Tibial nerve (tissue), 4 donors: ENCODE data around the gene RAB11A.

Source experiments
- EP300 ChIP-seq, 2 donors: sonication (generic); formaldehyde crosslinking; IDR thresholded peaks; one replicate each; pipeline ENCODE4 v1.6.1; 2017; ENCODE audit warnings: antibody characterized with exemption in 2 of 2, mild to moderate bottlenecking in 1 of 2
- TF ChIP-seq, protein P1 (sequence below), 5 experiments: fragments of 200-600 bp in 3 of 5; fragments of 450-650 bp in 2 of 5; sonication (generic) in 3 of 5; IDR thresholded peaks; one replicate each; pipeline ENCODE4 v1.5.1; 2016 to 2019; ENCODE audit warnings: antibody characterized with exemption in 5 of 5, mild to moderate bottlenecking in 3 of 5, moderate library complexity in 2 of 5

DNA sequence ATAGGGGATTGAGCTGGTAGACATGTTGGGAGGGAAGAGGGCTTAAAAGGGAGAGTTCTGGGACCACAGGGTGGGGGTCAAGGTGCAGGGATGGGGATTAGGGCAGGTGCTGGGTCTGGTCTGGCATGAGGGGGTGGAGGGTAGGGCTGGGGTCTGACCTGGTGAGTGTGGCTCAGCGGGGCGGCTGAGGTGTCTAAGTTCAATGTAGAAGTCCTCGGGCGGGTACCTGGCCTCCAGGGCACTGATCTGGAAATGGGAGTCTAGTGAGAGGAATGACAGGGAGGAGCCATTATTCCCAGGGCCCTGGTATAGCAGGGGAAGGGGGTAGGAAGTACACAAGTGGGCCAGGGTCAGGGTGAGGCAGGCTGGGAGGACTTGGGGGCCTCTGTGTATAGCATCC lies 39.6 kb downstream of the RAB11A start:
- TF ChIP-seq, protein P1, sequence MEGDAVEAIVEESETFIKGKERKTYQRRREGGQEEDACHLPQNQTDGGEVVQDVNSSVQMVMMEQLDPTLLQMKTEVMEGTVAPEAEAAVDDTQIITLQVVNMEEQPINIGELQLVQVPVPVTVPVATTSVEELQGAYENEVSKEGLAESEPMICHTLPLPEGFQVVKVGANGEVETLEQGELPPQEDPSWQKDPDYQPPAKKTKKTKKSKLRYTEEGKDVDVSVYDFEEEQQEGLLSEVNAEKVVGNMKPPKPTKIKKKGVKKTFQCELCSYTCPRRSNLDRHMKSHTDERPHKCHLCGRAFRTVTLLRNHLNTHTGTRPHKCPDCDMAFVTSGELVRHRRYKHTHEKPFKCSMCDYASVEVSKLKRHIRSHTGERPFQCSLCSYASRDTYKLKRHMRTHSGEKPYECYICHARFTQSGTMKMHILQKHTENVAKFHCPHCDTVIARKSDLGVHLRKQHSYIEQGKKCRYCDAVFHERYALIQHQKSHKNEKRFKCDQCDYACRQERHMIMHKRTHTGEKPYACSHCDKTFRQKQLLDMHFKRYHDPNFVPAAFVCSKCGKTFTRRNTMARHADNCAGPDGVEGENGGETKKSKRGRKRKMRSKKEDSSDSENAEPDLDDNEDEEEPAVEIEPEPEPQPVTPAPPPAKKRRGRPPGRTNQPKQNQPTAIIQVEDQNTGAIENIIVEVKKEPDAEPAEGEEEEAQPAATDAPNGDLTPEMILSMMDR (IDR thresholded peaks at IDR 0.05) = no peak
- no peak for TF ChIP-seq EP300 (IDR thresholded peaks at IDR 0.05)
